Measurements from ENCODE around the gene QDPR.
"Not testable (repeated sequence)": the region's sequence is repeated elsewhere in the genome, so short reads cannot be mapped to it uniquely, and the experiment has no call there.

QDPR gene

DNA sequence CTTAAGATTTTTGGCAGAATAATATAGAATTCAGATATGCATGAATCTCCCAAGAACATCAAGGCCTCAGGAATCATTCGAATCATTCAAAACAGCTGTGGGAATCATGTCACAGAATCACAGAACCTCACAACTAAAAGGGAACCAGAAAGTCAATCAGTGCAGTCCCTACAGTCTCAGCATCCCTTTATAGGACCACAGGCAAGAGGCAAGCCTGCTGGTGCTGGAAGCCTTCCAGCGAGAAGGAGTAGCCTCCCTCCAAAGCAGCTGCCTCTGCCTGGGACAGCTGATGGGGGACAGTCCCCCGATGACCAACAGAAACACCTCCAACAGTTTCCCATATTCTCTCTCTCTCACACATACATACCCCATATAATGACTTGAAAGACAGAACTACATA, 20.7 kb downstream of the QDPR start:
- DNase-seq (ENCODE audit: low read depth), result no peak

DNA sequence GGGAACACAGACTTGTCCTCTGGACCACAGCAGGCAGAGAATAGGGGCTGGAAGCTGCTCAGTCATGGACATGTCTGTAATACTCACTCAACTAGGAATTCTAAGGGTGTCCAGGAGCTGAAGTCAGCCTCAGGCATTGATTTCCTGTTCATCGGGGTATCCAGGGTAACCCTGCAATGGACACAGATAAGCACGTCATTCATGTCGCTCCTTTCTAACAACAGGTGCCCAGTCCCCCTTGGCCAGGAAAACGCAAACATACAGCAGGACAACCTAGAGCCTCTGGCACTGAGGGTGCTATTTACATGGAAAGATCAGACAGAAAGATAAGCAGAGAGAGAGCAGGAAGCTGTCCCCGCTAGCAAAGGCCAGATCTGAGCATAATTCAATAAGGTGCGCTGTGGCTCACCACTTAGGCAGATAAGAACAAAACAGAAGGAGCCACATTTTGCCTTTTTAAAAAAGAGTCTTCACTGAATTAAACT, 21.3 kb downstream of the QDPR start:
- no peak for DNase-seq (ENCODE audit: low read depth)

DNA sequence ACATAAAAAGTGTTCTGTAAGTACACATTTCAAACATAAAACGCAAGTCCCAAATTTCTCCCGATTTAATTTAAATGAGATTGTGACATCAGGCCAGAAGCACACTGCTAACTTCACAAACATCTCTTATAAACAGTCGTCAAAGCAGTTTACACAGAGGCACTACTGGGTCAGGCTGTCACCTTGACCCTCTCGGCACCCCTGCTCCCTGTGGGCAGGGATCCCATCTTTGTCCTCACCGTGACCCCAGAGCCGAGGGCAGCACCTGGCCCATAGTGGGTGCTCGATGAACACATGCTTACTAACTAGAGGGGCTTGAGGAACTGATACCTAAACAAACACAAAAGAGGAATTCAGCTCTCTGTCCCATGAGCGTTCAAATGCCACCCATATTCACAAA, 22.2 kb downstream of the QDPR start:
- no peak for DNase-seq (ENCODE audit: low read depth)

DNA sequence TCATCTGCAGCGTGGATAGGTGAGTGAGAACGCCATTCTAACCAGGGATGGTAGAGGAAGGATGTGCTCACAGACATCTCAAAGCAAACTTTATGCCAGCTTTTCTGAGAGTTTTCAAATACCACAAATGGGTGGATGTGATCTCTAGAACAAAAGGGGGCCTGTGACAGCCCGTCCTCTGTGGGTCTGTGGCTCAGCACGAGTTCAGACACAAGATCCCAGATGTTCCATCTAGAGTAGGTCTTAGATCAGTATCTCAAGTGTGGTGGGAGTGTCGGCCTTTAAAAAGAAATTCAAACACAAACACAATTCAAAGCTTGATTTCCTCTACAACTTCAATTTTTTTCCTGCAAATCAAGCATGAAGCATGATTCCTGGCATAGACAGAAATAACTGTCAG, 22.8 kb downstream of the QDPR start:
- DNase-seq (ENCODE audit: low read depth), result no peak

DNA sequence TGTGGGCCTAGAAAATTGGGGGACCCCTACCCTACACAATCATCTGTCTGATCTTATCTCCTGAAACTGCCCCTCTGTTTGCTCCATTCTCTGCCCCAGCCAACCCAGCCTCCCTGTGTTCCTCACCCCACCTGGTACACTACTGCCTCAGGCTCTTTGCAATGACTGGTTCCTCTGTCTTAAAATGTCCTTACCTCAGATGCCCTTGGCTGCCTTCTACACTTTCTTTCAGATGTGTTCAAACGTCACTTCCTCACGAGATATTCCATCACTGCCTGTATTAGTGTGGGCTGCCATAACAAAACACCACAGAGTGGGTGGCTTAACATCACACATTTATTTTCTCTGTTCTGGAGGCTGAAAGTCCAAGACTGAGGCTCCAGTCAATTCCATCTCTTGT, 29.2 kb downstream of the QDPR start:
- DNase-seq (ENCODE audit: low read depth), result no peak

DNA sequence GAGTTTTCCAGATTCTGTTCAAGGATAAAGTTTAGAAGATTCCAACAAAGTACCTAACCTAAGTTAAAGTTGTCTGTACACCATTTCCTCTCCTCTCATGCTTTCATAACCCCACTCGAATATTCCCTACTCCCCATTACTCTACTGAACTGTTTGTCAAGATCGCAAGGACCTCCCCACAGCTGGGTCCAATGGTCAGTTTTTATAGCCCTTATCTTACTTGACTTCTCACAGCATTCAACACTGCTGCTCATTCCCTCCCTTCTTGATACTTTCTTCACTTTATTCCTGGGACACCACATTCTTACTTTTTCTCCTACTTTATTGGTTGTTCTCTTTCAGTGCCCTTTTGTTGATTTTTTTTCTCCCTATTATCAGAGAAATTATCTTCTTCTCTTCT, 30.9 kb downstream of the QDPR start:
- no peak for DNase-seq (ENCODE audit: low read depth)

DNA sequence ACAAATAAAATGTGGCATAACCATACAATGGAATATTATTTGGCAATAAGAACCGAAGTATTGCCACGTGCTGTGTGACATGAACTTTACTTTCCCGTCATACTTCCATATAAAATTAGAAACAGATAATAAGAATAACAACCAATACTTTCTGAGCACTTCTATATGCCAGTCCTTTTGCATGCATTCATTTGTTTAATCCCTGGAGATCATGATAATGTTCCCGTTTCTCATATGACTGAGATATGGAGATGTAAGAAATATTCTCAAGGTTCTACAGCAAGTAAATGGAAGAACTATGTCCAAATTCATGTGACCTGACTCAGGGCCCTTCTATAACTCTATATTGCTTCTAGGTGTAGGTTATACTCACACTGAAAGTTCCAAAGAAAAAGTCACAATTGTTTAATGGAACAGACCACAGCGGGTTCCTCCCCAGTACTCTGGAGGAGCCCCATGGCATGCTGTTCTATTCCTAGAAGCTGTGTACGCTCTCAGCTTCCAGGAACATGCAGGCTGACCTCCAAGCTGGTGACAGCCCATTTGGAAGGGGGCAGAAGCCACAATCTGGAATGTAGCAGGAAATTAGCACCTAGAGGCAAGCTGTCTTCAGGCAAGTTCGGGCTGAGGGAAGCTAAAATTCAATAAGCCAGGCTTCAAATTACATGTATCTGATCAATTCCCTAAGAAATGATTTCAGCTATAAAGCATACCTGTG, 31.5 kb downstream of the QDPR start:
- no peak for DNase-seq (ENCODE audit: low read depth)

DNA sequence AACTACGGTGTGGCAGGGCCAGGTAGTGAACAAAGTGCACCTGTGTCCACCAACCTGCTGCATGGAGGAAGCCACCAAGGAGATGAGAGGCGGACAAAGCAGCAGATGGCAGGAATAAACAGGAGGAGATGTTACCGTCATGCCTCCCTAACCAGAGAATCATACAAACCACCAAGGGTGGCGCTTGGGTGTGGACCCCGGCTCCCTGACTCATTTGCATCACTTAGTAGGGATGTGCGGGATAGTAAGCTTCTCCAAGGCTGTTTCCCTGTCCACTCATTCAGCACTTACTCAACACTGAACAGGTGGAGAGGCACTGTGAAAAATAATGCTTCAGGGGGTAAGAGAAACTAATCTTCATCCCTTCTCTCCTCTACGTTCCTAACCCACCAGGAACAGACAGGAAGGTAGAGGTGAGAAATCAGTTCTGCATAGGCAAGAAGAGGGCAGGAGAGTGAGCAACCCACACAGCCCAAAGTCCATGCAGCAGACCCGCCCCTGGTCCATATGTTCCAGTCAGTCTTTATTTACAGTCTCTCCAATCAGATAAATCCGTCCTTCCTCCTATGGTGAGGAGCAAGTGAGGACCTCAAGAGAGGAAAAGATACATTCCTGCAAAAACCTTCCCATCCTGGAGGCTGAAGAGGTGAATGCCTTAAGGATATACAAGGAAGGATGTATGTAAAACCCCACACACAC, 34.0 kb downstream of the QDPR start:
- DNase-seq (ENCODE audit: low read depth), result no peak

DNA sequence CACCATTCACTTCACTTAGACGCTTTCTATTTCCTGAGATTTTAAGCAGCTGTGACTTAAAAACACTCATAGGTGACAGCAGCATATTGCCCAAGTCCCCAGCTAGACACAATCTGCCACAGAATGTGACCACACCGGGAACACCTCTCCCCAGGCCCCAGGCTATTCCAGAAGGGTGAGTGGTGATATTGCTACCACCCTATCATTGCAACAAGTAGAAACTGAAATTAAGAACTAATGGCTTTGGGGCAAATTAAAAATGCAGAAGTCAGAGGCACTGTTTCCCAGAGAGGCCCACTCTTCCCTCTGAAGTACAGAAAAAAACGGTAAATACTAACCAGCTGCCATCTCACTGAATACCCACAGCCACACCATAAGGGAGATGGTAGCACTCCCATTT, 35.0 kb downstream of the QDPR start:
- no peak for DNase-seq (ENCODE audit: low read depth)

DNA sequence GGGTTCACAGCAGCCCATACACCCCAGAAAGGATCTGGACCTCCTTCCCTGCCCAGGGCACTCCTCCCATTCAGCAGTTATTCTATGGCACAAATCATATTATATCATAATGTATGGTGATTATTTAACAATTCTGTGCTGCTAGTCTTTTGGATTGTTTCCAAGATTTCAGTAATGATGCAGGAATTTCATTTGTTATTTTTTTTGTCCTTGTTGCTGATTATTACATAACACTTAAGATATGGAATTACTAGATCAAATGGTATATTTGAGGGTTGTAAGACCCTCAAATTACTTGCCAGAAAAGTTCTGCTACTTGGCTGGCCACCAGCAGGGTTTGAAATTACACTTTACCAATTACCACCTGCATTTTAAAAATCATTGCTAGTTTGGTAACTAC, 36.4 kb downstream of the QDPR start:
- peak; percentile 39 for DNase-seq (ENCODE audit: low read depth)

DNA sequence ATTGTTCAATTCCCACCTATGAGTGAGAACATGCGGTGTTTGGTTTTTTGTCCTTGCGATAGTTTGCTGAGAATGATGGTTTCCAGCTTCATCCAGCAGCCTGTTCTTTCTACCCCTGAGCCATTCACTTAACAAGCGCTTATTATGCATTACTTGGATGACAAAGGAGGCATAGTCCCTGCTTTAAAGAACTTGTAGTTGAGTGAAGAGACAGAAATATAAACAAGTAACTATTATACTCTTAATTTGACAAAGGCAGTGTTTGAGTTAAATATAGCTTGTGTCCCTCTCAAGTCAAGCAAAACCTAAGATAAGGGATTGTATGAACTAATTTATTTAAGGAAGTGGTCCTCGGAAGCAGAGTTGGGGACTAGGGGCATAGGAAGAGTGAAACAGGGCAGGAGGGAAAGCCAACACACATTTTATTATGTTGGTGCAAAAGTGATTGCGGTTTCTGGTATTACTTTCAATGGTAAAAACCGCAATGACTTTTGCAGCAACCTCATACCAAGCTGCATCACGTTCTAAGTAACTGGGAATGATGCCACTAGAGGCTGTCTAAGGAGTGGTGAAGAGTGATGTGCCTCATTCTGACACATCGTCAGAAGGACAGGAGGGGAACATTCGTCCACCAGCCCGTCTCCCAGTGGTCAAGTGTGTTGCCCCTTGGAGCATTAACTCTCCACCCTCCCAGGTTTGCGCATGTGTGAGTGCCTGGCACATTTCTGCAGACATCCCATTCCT, 41.8 kb downstream of the QDPR start:
- DNase-seq (ENCODE audit: low read depth), result peak; percentile 21

DNA sequence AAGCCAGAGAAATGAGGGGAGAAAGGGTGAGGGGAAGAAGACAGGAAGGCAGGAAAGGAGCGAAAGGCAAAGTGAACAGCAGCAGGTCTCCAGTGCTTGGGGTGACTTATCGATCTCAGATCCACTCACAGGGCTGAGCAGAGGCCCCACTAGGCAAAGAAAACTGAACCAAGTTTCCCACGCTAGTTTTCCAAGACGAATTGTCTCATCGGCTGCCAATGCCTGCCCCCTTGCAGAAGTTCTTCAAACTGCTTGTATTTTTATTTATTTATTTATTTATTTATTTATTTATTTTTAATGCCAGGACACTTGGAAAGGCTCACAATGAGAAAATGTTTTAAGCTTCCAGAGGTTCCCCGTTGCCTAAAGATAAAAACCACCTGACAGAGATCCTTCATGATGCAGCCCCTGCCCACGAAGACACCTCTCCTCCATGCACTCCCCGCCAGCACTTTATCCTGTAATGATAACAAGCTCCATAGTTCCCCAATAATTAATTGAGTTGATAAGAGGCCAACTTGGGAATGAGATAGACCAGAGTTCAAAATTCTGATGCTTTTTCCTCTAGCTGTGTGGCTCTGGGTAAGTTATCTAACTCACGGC, 43.2 kb downstream of the QDPR start:
- peak; percentile 39 for DNase-seq (ENCODE audit: low read depth)

DNA sequence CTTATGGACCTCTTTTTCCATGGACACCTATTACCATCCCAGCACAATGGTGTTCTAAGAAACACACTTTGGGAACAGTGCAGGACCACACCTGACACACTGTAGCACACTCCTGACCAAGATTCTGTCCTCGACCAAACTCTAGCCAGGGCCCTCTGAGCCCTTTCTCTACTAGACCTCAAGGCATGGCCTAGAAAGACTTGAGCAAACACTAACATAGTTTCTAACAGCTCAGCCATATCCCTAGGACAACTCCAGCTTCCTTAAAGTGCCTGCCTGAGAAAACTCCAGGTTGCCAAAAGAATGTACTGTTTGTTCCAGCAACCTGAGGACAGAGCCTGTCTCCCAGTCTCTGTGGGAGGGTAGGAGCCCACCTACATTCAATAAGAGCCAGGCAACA, 48.3 kb downstream of the QDPR start:
- DNase-seq (ENCODE audit: low read depth), result no peak

DNA sequence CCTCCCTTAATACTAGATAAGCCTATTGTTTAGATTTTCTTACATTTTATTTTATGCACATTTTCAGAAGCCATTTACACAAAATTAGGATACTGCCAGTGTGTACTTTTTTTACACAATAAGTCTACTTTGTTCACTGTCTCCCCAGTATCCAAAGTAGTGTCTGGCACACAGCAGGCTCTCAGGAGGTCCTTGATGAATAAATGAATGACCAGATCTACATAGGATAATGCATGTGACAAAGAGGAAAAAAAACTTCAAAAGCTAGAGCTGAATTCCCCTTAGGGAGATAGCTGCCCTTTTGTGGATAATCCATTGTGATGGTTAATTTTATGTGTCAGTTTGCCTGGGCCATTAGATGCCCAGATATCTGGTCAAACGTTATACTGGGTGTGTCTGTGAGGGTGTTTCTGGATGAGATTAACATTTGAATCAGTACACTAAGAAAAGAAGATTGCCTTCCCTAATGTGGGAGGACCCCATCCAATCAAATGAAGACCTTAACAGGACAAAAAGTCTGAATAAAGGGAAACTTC, 61.6 kb downstream of the QDPR start:
- no peak for DNase-seq (ENCODE audit: low read depth)

DNA sequence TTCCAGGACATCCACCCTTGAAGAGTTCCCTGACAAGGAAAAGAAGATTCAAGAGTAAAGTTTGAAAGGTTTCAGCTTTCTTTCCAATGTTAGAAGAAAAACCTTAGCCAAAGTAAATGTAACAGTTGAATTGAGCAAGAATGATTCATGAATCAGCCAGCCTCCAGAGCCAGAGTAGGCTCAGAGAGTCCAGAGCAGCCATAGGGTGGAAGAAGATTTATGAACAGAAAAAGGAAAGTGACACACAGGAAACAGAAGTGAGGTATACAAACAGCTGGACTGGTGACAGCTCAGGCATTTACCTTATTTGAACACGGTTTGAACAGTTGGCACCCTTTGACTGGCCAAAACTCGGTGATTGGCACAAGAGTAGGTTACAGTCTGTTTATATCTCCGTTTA, 63.2 kb downstream of the QDPR start:
- peak; percentile 69 for DNase-seq (ENCODE audit: low read depth)

DNA sequence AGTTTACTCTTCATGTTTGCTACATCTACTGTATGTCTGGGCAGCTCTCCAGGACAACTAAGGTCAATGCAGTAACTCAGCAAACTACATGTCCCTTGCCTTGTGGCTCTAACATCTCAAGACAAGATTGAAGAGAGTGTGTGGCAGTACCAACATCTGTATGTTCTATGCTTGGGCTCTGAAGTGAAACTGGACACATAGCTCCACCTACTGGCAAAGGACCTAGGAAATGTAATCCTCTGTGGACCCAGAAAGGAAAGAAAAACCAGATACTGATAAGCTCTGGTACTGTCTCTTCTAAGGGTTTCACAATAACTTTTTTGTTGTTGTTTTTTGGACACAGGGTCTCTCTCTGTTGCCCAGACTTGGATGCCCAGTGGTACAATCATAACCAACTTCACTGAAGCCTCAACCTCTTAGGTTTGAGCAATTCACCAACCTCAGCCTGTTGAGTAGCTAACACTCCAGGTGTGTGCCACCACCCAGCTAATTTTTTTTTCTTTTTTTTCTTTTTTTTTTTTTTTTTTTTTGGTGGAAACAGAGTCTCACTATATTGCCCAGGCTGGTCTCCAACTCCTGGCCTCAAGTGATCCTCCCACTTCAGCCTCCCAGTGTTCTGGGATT, 64.1 kb downstream of the QDPR start:
- peak; percentile 82 for DNase-seq (ENCODE audit: low read depth)

DNA sequence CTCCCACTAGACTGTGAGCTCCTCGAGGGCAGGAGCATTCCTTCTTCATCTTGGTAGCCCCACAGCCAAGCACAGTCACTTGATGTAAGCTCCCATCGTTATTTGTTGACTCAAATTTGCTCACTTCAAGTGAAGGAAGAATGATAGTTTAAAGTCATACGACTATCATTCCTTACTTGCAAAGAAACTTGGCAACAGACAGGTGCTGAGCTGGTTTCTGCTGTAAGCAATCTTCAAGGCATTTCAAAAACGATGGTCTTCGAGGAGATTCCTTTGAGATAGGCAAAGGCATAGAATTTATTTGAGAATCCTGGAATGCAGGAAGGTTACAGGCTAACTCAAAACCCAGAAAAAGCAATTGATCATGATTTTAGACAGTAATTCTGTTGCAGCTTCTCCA, 64.8 kb downstream of the QDPR start:
- peak; percentile 58 for DNase-seq (ENCODE audit: low read depth)

DNA sequence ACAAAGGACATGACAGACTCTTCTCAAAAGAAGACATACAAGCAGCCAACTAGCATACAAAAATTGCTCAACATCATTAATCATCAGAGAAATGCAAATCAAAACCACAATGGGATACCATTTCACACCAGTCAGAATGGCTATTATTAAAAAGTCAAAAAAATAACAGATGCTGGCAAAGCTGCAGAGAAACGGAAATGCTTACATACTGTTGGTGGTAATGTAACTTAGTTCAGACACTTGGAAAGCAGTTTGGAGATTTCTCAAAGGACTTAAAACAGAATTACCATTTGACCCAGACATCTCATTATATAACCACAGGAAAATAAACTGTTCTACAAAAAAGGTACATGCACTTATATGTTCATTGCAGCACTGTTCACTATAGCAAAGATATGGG, 69.4 kb downstream of the QDPR start:
- DNase-seq (ENCODE audit: low read depth), result not testable (repeated sequence)

DNA sequence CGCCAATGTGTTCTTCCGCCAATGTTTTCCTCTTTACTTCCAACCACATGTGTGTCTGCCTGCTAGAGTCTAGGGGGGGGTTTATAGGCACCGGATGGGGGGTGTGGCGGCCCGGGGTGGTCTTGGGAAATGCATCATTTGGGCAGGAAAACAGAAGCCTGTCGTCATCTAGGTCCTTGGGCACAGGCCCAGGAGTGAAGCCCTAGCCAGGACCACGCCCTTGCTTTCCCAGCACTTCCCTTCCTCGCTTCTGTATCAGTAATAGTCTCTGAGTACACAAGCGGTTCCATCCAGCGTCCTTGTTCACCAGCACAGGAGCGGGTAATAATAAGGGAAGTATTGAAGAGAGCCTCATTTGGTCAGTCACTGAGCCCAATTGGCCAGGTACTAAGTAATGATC, 74.5 kb downstream of the QDPR start:
- no peak for DNase-seq (ENCODE audit: low read depth)

DNA sequence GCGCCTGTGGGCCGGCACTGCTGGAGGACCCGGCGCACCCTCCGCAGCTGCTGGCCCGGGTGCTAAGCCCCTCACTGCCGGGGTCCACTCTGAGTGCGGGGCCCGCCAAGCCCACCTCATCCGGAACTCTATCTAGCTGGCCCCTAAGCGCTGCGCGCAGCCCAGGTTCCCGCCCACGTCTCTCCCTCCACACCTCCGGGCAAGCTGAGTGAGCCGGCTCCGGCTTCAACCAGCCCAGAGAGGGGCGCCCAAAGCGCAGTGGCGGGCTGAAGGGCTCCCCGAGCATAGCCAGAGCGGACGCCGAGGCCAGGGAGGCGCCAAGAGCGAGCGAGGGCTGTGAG, 75.2 kb downstream of the QDPR start:
- DNase-seq (ENCODE audit: low read depth), result no peak
